SK-N-SH (cell line): ENCODE data around the gene CRIM1.

ENCODE experiments used
- CTCF ChIP-seq: fragments of 200-600 bp; sonication (generic); IDR thresholded peaks from 2 replicates; pipeline ENCODE4 v1.6.1; 2017; ENCODE audit warnings: antibody characterized with exemption, mild to moderate bottlenecking, moderate library complexity
- MXI1 ChIP-seq: IDR thresholded peaks from 2 replicates; pipeline ENCODE4 v1.6.1; 2012; ENCODE audit warnings: mild to moderate bottlenecking, low read depth, low read length, improper control_type of control experiment
- POLR2AphosphoS5 ChIP-seq: IDR thresholded peaks from 2 replicates; pipeline ENCODE4 v1.6.1; 2012; ENCODE audit warnings: low read depth, low read length
- RAD21 ChIP-seq: IDR thresholded peaks from 2 replicates; pipeline ENCODE4 v1.6.1; 2012; ENCODE audit warnings: mild to moderate bottlenecking, low read length
- REST ChIP-seq: IDR thresholded peaks from 2 replicates; pipeline ENCODE4 v1.6.1; 2012; ENCODE audit warnings: mild to moderate bottlenecking, low read depth, low read length, moderate library complexity
- USF1 ChIP-seq: IDR thresholded peaks from 2 replicates; pipeline ENCODE4 v1.4.0; 2012; ENCODE audit warnings: low read depth, borderline replicate concordance
- USF2 ChIP-seq: fragments of 150-350 bp; IDR thresholded peaks from 2 replicates; pipeline ENCODE4 v1.6.1; 2017; ENCODE audit warnings: antibody characterized with exemption, low read length, low read depth, borderline replicate concordance
- YY1 ChIP-seq: IDR thresholded peaks from 2 replicates; pipeline ENCODE4 v1.4.0; 2012; ENCODE audit warnings: low read depth, mild to moderate bottlenecking
- ZBTB33 ChIP-seq: IDR thresholded peaks from 2 replicates; pipeline ENCODE4 v1.4.0; 2012; ENCODE audit warnings: low read depth, borderline replicate concordance

GRCh38 chr2:36432479-36432878 is 76.9 kb downstream of the CRIM1 start:
- no peak for TF ChIP-seq RAD21
- TF ChIP-seq USF1: no peak
- TF ChIP-seq USF2: no peak
- TF ChIP-seq CTCF: no peak
- no peak for TF ChIP-seq YY1
- TF ChIP-seq POLR2AphosphoS5: no peak
- no peak for TF ChIP-seq ZBTB33
- no peak for TF ChIP-seq MXI1
- no peak for TF ChIP-seq REST
